GM23338 (cell line): ENCODE results near the gene THBS1. TPM values are rescaled to one million over a fixed set of nuclear protein-coding genes. Genes with fewer than 3 reads are reported as not detected.

ENCODE experiments used
- ATAC-seq: fragments of 200-7000 bp; cut with Tn5 transposase; 3 replicates; pipeline ENCODE4 v1.9.1; 2020
- DNase-seq: peaks from one replicate; pipeline ENCODE4 v3.0.0-alpha.2; 2015; ENCODE audit warnings: low spot score
- H2AFZ ChIP-seq: fragments of 200-600 bp; sonication (generic); 2 replicates; pipeline ENCODE4 v1.8.0; 2016; ENCODE audit warnings: antibody characterized with exemption, mild to moderate bottlenecking, moderate library complexity
- H3F3A ChIP-seq: fragments of 200-600 bp; sonication (generic); replicated peaks from 2 replicates; pipeline ENCODE4 v1.8.0; 2017; ENCODE audit warnings: antibody characterized with exemption, mixed run types, low read depth
- H3K27ac ChIP-seq: fragments of 200-600 bp; sonication (generic); 2 replicates; pipeline ENCODE4 v1.6.1; 2016; ENCODE audit warnings: low read depth
- H3K27me3 ChIP-seq: fragments of 200-600 bp; sonication (generic); 2 replicates; pipeline ENCODE4 v1.8.0; 2016; ENCODE audit warnings: mild to moderate bottlenecking, mixed run types, moderate library complexity; ENCODE audit not compliant: insufficient read depth
- H3K36me3 ChIP-seq: fragments of 200-600 bp; sonication (generic); 2 replicates; pipeline ENCODE4 v1.8.0; 2016; ENCODE audit warnings: mild to moderate bottlenecking; ENCODE audit not compliant: insufficient read depth
- H3K4me1 ChIP-seq: fragments of 200-600 bp; sonication (generic); 2 replicates; pipeline ENCODE4 v1.8.0; 2016; ENCODE audit warnings: mild to moderate bottlenecking, moderate library complexity; ENCODE audit not compliant: insufficient read depth
- H3K4me2 ChIP-seq: fragments of 200-600 bp; sonication (generic); 2 replicates; pipeline ENCODE4 v1.7.1; 2017; ENCODE audit warnings: mixed run types
- H3K4me3 ChIP-seq: fragments of 200-600 bp; sonication (generic); 2 replicates; pipeline ENCODE4 v1.6.1; 2016; ENCODE audit warnings: mixed run types
- H3K79me2 ChIP-seq: fragments of 200-600 bp; sonication (generic); replicated peaks from 2 replicates; pipeline ENCODE4 v1.8.0; 2017; ENCODE audit warnings: mild to moderate bottlenecking; ENCODE audit not compliant: insufficient read depth
- H3K9me2 ChIP-seq: fragments of 200-600 bp; sonication (generic); 2 replicates; pipeline ENCODE4 v1.8.0; 2017; ENCODE audit not compliant: insufficient read depth
- H4K20me1 ChIP-seq: fragments of 200-600 bp; sonication (generic); replicated peaks from 2 replicates; pipeline ENCODE4 v1.8.0; 2017; ENCODE audit warnings: mild to moderate bottlenecking; ENCODE audit not compliant: insufficient read depth
- H3K27ac Mint-ChIP-seq: 2 replicates; pipeline ENCODE4 v1.8.0; 2020; ENCODE audit warnings: inconsistent platforms, mild to moderate bottlenecking, moderate library complexity, mixed read lengths
- H3K27me3 Mint-ChIP-seq: 3 replicates; pipeline ENCODE4 v1.8.0; 2022; ENCODE audit warnings: low read depth, mild to moderate bottlenecking, moderate library complexity, mixed read lengths, inconsistent platforms; ENCODE audit not compliant: insufficient read depth, poor library complexity
- H3K36me3 Mint-ChIP-seq: 3 replicates; pipeline ENCODE4 v1.8.0; 2021; ENCODE audit warnings: low read depth, mild to moderate bottlenecking, inconsistent platforms, moderate library complexity, mixed read lengths
- H3K4me1 Mint-ChIP-seq: 3 replicates; pipeline ENCODE4 v1.8.0; 2020; ENCODE audit warnings: mild to moderate bottlenecking, inconsistent platforms, mixed read lengths
- H3K4me3 Mint-ChIP-seq: 3 replicates; pipeline ENCODE4 v1.8.0; 2021; ENCODE audit warnings: moderate library complexity, mild to moderate bottlenecking, inconsistent platforms, mixed read lengths
- H3K9me3 Mint-ChIP-seq: 3 replicates; pipeline ENCODE4 v1.8.0; 2020; ENCODE audit warnings: moderate library complexity, mild to moderate bottlenecking, inconsistent platforms, mixed read lengths
- CREB1 ChIP-seq: fragments of 250-450 bp; sonication (Bioruptor Pico); IDR thresholded peaks from 2 replicates; pipeline ENCODE4 v1.5.0; 2020; ENCODE audit warnings: low read depth, mild to moderate bottlenecking, moderate library complexity
- POLR2AphosphoS5 ChIP-seq: IDR thresholded peaks from 2 replicates; pipeline ENCODE4 v1.6.1; 2016; ENCODE audit warnings: antibody characterized with exemption, low read depth
- polyA plus RNA-seq: library from polyadenylated mRNA; unstranded; fragments of >200 nt; fragmentation: Nextera tagmentation; extraction: Ambion mirVana; gene quantifications from 2 replicates; pipeline ENCODE4 v1.2.1, GENCODE V29; 2016
- total RNA-seq: library from RNA; depleted of rRNA; stranded (reverse); fragments of >200 nt; shearing (Covaris generic); gene quantifications from 2 replicates; pipeline ENCODE4 v1.2.3, GENCODE V29; 2014
- TF ChIP-seq, protein P1 (sequence below): fragments of 250-450 bp; sonication (Bioruptor Pico); IDR thresholded peaks from 2 replicates; pipeline ENCODE4 v1.5.0; 2020; ENCODE audit warnings: mild to moderate bottlenecking, moderate library complexity
- TF ChIP-seq, protein P2 (sequence below), 2 experiments: fragments of 200-600 bp in 1 of 2; sonication (generic) in 1 of 2; conservative IDR thresholded peaks; 2 replicates each; pipeline versions ENCODE4 v1.5.1 to v1.6.1; 2016 to 2017; ENCODE audit warnings: antibody characterized with exemption in 2 of 2, low read depth in 2 of 2, mild to moderate bottlenecking in 2 of 2, moderate library complexity in 1 of 2
- TF ChIP-seq, protein P3 (sequence below): IDR thresholded peaks from 2 replicates; pipeline ENCODE4 v1.6.1; 2016; ENCODE audit warnings: antibody characterized with exemption

Gene THBS1
- total and polyA plus RNA-seq, 2 experiments from 2014 or later = 21.7 to 81.9 TPM

DNA sequence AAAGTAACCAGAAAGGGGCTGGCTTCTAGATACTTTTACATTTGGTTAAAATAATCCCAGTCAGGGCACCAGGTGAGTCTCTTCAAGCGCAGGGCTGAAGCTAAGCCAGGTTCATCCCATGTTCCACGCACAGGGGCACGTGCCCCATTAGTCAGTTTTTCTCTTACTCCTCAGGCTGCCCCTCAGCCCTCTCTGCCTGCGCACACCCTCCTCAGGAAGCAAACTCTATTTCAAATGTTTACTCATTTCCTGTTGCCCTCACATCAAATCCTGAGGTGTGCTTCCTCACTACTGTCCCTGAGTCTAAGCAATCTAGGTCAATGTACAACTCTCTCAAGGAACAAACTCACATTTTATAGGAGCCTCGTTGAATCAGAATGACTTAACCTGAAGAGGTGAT lies 48.5 kb downstream of the THBS1 start (continued):
- TF ChIP-seq, protein P1, sequence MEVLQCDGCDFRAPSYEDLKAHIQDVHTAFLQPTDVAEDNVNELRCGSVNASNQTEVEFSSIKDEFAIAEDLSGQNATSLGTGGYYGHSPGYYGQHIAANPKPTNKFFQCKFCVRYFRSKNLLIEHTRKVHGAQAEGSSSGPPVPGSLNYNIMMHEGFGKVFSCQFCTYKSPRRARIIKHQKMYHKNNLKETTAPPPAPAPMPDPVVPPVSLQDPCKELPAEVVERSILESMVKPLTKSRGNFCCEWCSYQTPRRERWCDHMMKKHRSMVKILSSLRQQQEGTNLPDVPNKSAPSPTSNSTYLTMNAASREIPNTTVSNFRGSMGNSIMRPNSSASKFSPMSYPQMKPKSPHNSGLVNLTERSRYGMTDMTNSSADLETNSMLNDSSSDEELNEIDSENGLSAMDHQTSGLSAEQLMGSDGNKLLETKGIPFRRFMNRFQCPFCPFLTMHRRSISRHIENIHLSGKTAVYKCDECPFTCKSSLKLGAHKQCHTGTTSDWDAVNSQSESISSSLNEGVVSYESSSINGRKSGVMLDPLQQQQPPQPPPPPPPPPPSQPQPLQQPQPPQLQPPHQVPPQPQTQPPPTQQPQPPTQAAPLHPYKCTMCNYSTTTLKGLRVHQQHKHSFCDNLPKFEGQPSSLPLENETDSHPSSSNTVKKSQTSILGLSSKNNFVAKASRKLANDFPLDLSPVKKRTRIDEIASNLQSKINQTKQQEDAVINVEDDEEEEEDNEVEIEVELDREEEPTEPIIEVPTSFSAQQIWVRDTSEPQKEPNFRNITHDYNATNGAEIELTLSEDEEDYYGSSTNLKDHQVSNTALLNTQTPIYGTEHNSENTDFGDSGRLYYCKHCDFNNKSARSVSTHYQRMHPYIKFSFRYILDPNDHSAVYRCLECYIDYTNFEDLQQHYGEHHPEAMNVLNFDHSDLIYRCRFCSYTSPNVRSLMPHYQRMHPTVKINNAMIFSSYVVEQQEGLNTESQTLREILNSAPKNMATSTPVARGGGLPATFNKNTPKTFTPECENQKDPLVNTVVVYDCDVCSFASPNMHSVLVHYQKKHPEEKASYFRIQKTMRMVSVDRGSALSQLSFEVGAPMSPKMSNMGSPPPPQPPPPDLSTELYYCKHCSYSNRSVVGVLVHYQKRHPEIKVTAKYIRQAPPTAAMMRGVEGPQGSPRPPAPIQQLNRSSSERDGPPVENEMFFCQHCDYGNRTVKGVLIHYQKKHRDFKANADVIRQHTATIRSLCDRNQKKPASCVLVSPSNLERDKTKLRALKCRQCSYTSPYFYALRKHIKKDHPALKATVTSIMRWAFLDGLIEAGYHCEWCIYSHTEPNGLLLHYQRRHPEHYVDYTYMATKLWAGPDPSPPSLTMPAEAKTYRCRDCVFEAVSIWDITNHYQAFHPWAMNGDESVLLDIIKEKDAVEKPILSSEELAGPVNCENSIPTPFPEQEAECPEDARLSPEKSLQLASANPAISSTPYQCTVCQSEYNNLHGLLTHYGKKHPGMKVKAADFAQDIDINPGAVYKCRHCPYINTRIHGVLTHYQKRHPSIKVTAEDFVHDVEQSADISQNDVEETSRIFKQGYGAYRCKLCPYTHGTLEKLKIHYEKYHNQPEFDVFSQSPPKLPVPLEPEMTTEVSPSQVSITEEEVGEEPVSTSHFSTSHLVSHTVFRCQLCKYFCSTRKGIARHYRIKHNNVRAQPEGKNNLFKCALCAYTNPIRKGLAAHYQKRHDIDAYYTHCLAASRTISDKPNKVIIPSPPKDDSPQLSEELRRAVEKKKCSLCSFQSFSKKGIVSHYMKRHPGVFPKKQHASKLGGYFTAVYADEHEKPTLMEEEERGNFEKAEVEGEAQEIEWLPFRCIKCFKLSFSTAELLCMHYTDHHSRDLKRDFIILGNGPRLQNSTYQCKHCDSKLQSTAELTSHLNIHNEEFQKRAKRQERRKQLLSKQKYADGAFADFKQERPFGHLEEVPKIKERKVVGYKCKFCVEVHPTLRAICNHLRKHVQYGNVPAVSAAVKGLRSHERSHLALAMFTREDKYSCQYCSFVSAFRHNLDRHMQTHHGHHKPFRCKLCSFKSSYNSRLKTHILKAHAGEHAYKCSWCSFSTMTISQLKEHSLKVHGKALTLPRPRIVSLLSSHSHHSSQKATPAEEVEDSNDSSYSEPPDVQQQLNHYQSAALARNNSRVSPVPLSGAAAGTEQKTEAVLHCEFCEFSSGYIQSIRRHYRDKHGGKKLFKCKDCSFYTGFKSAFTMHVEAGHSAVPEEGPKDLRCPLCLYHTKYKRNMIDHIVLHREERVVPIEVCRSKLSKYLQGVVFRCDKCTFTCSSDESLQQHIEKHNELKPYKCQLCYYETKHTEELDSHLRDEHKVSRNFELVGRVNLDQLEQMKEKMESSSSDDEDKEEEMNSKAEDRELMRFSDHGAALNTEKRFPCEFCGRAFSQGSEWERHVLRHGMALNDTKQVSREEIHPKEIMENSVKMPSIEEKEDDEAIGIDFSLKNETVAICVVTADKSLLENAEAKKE (CRISPR knock-in tag) = no peak
- no peak for TF ChIP-seq CREB1 (CRISPR knock-in tag)
- TF ChIP-seq, protein P2, sequence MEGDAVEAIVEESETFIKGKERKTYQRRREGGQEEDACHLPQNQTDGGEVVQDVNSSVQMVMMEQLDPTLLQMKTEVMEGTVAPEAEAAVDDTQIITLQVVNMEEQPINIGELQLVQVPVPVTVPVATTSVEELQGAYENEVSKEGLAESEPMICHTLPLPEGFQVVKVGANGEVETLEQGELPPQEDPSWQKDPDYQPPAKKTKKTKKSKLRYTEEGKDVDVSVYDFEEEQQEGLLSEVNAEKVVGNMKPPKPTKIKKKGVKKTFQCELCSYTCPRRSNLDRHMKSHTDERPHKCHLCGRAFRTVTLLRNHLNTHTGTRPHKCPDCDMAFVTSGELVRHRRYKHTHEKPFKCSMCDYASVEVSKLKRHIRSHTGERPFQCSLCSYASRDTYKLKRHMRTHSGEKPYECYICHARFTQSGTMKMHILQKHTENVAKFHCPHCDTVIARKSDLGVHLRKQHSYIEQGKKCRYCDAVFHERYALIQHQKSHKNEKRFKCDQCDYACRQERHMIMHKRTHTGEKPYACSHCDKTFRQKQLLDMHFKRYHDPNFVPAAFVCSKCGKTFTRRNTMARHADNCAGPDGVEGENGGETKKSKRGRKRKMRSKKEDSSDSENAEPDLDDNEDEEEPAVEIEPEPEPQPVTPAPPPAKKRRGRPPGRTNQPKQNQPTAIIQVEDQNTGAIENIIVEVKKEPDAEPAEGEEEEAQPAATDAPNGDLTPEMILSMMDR (conservative IDR thresholded peaks at IDR 0.05; ENCODE audit: low read depth in 2 of 2) = no peak

DNA sequence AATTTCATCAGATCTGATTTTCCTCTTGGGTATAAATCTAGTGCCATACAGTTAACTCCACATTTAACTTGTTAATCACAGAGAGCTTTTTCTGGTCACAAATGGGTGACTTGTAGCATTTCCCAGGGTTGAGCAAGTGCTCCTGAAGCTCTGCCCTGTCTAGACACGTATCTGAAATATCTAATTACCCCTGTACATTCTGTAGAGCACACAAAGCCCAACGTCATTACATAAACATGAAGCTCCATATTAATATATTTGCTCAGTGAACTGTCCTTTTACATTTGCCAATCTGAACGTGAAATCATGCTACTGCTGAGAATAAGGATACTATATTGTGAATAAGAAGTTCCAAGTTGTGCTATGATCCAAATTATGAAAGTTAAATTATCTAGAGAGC lies 49.0 kb downstream of the THBS1 start:
- no peaks in the 10 kb centered on the region for H4K20me1 ChIP-seq
- ATAC-seq = no peak
- peaks cover 5% of the 10 kb centered on the region for H3K27me3 Mint-ChIP-seq
- no peak overlapping the region for H3K4me3 ChIP-seq
- no peaks in the 10 kb centered on the region for H3K9me3 Mint-ChIP-seq
- H3K27ac ChIP-seq = no peak overlapping the region
- no peak overlapping the region for H2AFZ ChIP-seq
- H3F3A ChIP-seq = no peaks in the 10 kb centered on the region
- no peaks in the 10 kb centered on the region for H3K36me3 Mint-ChIP-seq
- H3K27ac Mint-ChIP-seq = no peak overlapping the region
- no peak for DNase-seq
- no peak overlapping the region for H3K4me2 ChIP-seq
- H3K9me2 ChIP-seq = 0 out of 2 replicates have a peak, but pooled peaks cover 5% of the 10 kb centered on the region
- no peaks in the 10 kb centered on the region for H3K4me1 ChIP-seq
- no peaks in the 10 kb centered on the region for H3K27me3 ChIP-seq
- no peaks in the 10 kb centered on the region for H3K79me2 ChIP-seq
- peaks cover 2% of the 10 kb centered on the region; the same call in 1 of the 3 replicates for H3K4me1 Mint-ChIP-seq
- H3K4me3 Mint-ChIP-seq = no peak overlapping the region
- no peaks in the 10 kb centered on the region for H3K36me3 ChIP-seq
- TF ChIP-seq POLR2AphosphoS5 = no peak
- TF ChIP-seq, protein P1 (CRISPR knock-in tag) = no peak
- TF ChIP-seq, protein P3, sequence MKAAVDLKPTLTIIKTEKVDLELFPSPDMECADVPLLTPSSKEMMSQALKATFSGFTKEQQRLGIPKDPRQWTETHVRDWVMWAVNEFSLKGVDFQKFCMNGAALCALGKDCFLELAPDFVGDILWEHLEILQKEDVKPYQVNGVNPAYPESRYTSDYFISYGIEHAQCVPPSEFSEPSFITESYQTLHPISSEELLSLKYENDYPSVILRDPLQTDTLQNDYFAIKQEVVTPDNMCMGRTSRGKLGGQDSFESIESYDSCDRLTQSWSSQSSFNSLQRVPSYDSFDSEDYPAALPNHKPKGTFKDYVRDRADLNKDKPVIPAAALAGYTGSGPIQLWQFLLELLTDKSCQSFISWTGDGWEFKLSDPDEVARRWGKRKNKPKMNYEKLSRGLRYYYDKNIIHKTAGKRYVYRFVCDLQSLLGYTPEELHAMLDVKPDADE = no peak
